ENCODE data around the gene UBE2Q2. TPM values are rescaled to one million over a fixed set of nuclear protein-coding genes. Genes with fewer than 3 reads are reported as not detected.

UBE2Q2 gene
- total RNA-seq, 1 experiment from 2014 or later: 40.5 TPM

GRCh38 chr15:75930866-75931265 lies 87.6 kb downstream of the UBE2Q2 start:
- no peak for DNase-seq
- no TSS peak for BruUV-seq (replicated peaks)
- H3K36me3 Mint-ChIP-seq (ENCODE audit: insufficient read depth, unreplicated experiment): peaks cover 24% of the 10 kb centered on the region
- H3K27me3 Mint-ChIP-seq (ENCODE audit: insufficient read depth, unreplicated experiment): no peaks in the 10 kb centered on the region
- Histone ChIP-seq H3K9me3 (no peaks in the 10 kb centered on the region), H3K4me1 (peaks cover 12% of the 10 kb centered on the region; the same call in 1 of the 2 replicates), H3K36me3 (ENCODE audit: control insufficient read depth, insufficient read depth, low read length) (no peaks in the 10 kb centered on the region; the same call in 1 of the 2 replicates), H3K27me3 (replicated peaks; ENCODE audit: control insufficient read depth, insufficient read depth, low read length) (no peaks in the 10 kb centered on the region), H3K4me3 (ENCODE audit: low read depth, low read length) (no peak overlapping the region)
- no peak for TF ChIP-seq CTCF (IDR thresholded peaks at IDR 0.05; ENCODE audit: insufficient read depth in 1 of 2, low read depth in 1 of 2, low read length in 1 of 2, severe bottlenecking in 1 of 2, unreplicated experiment in 1 of 2)
- peaks cover 12% of the 10 kb centered on the region for H3K4me1 Mint-ChIP-seq (ENCODE audit: low read depth, unreplicated experiment)
- H3K27ac Mint-ChIP-seq (ENCODE audit: unreplicated experiment): no peak overlapping the region
- ChIA-PET CTCF (no interaction called here), POLR2A (no interaction called here)
- intact Hi-C loops (cut with micrococcal nuclease; ENCODE audit: unreplicated experiment): no loop called here
- H3K4me3 Mint-ChIP-seq (ENCODE audit: unreplicated experiment): no peak overlapping the region
- no peaks in the 10 kb centered on the region for H3K9me3 Mint-ChIP-seq (ENCODE audit: unreplicated experiment)

DNA sequence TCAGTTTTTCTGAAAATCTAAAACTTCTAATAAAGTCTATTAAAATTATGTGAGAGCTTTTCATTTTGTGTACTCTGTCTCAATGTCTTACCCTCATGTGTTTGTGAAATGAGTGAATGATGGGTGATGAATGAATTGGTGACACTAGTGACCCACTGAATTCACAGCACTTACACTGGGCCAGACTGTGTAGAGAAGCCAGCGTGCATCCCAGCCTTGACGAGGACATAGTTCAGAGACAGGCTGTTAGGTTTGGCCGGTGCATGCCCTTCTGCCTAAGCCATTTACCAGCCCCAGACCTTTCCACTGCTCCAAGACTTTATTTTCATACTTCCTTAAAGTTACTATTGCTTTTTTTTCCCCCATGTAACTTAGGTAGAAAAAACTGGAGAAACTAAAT lies 99.2 kb downstream of the UBE2Q2 start:
- H3K4me3 Mint-ChIP-seq (ENCODE audit: unreplicated experiment): no peak overlapping the region
- no peaks in the 10 kb centered on the region for H3K36me3 ChIP-seq (ENCODE audit: control insufficient read depth, insufficient read depth, low read length)
- no peak overlapping the region for H3K4me3 ChIP-seq (ENCODE audit: low read depth, low read length)
- TF ChIP-seq CTCF (IDR thresholded peaks at IDR 0.05; ENCODE audit: insufficient read depth in 1 of 2, low read depth in 1 of 2, low read length in 1 of 2, severe bottlenecking in 1 of 2, unreplicated experiment in 1 of 2): no peak
- BruUV-seq (replicated peaks): no TSS peak
- H3K9me3 ChIP-seq: no peaks in the 10 kb centered on the region
- no peaks in the 10 kb centered on the region for H3K9me3 Mint-ChIP-seq (ENCODE audit: unreplicated experiment)
- DNase-seq: peak in 1 of 2 experiments; percentile 9
- ChIA-PET CTCF (no interaction called here), POLR2A (no interaction called here)
- H3K4me1 Mint-ChIP-seq (ENCODE audit: low read depth, unreplicated experiment): no peaks in the 10 kb centered on the region
- H3K27me3 ChIP-seq (replicated peaks; ENCODE audit: control insufficient read depth, insufficient read depth, low read length): no peaks in the 10 kb centered on the region
- intact Hi-C loops (cut with micrococcal nuclease; ENCODE audit: unreplicated experiment): no loop called here
- no peak overlapping the region for H3K27ac Mint-ChIP-seq (ENCODE audit: unreplicated experiment)
- H3K4me1 ChIP-seq: no peaks in the 10 kb centered on the region
- peaks cover 26% of the 10 kb centered on the region for H3K36me3 Mint-ChIP-seq (ENCODE audit: insufficient read depth, unreplicated experiment)
- H3K27me3 Mint-ChIP-seq (ENCODE audit: insufficient read depth, unreplicated experiment): no peaks in the 10 kb centered on the region

DNA sequence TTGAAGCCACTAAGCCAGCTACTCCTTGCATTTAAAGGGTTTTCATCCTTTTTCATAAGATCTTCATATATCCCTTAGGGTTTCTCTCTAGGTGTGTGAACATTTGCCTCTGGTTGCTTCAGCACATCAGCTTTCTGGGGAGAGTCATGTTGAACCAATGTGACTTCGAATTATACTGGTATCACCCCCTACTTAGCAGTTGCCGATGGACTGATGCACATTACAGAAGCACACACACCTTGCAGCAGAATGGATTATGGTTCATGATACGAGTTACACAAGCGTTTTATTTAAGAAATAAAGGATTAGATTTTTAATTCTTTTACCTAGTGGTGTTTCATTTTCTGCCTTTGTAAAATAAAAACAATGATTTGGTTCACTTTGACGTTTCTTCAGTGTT lies 100.0 kb downstream of the UBE2Q2 start:
- no peak for TF ChIP-seq CTCF (IDR thresholded peaks at IDR 0.05; ENCODE audit: insufficient read depth in 1 of 2, low read depth in 1 of 2, low read length in 1 of 2, severe bottlenecking in 1 of 2, unreplicated experiment in 1 of 2)
- Histone ChIP-seq H3K9me3 (no peaks in the 10 kb centered on the region), H3K36me3 (ENCODE audit: control insufficient read depth, insufficient read depth, low read length) (no peaks in the 10 kb centered on the region), H3K4me3 (ENCODE audit: low read depth, low read length) (no peak overlapping the region), H3K27me3 (replicated peaks; ENCODE audit: control insufficient read depth, insufficient read depth, low read length) (no peaks in the 10 kb centered on the region), H3K4me1 (no peaks in the 10 kb centered on the region)
- BruUV-seq (replicated peaks): no TSS peak
- H3K9me3 Mint-ChIP-seq (ENCODE audit: unreplicated experiment): no peaks in the 10 kb centered on the region
- no peak for DNase-seq
- ChIA-PET CTCF (no interaction called here), POLR2A (no interaction called here)
- H3K27me3 Mint-ChIP-seq (ENCODE audit: insufficient read depth, unreplicated experiment): no peaks in the 10 kb centered on the region
- H3K4me3 Mint-ChIP-seq (ENCODE audit: unreplicated experiment): no peak overlapping the region
- intact Hi-C loops (cut with micrococcal nuclease; ENCODE audit: unreplicated experiment): no loop called here
- no peaks in the 10 kb centered on the region for H3K4me1 Mint-ChIP-seq (ENCODE audit: low read depth, unreplicated experiment)
- H3K27ac Mint-ChIP-seq (ENCODE audit: unreplicated experiment): no peak overlapping the region
- peaks cover 18% of the 10 kb centered on the region for H3K36me3 Mint-ChIP-seq (ENCODE audit: insufficient read depth, unreplicated experiment)
